NK-92 treated with Interleukin-12 subunit alpha and Interleukin-12 subunit beta, amount 100 ng/mL, for 24 hours (cell line): ENCODE measurements around the gene RAF1.
"Not testable (repeated sequence)": the region's sequence is repeated elsewhere in the genome, so short reads cannot be mapped to it uniquely, and the experiment has no call there.

Experiments
- DNase-seq: peaks from one replicate; lab custom pipeline; 2025; lab: John Stamatoyannopoulos, UW

The RAF1 gene

GRCh38 chr3:12675115-12675810, 11.3 kb upstream of the RAF1 start:
- DNase-seq: no peak

GRCh38 chr3:12673956-12674736, 10.2 kb upstream of the RAF1 start:
- not testable (repeated sequence) for DNase-seq

DNA sequence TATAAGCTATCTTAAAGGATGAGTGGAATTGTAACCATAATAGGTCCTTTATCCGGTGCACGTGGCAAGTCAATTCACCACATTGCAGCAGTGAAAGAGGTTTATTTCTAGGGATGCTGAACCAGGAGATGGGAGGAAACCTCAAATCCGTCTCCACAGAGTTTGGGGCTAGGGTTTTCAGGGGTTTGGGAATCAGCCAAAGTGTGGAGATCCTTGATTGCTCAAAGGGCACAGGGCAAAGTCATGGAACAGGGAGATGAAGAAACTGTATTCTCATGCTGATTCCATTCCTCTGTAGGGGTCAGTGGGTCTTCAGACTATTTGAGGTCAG, 7.2 kb upstream of the RAF1 start:
- no peak for DNase-seq

DNA sequence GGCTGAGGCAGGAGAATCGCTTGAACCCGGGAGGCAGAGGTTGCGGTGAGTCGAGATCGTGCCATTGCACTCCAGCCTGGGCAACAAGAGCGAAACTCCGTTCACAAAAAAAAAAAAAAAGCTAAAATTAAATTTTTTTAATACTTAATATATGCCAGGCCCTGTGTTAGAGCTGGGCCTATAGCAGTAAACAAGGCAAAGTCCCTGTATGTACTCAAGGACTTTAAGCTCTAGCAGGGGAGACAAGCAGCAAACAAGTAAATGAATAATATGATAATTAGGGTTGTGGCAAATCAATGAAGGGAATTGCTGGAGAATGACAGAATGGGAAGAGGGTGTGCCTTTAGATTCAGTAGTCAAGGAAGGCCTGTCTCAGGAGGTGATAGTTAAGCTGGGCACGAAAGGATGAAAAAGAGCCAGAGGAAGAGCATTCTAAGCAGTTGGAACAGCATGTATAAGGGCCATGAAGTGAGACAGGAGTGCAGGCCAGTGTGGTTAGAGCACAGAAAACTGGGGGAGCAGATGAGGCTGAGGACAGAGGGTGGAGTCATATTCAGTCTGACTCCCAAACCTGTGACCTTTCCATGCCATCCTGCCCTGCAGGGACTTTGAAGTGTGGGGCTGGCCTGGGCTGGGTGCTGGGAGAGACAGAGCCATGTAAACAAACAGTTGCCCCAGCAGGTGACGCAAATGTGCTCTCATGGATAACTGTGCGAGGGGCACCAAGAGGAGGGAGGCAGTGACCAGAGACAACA, 6.6 kb upstream of the RAF1 start:
- no peak for DNase-seq

- DNase-seq: peak; percentile 35
Measured at GRCh38 chr3:12663401-12663935, 449 bp downstream of the RAF1 start.

GRCh38 chr3:12662593-12663400, 1.1 kb downstream of the RAF1 start:
- no peak for DNase-seq

GRCh38 chr3:12661926-12662592, 1.9 kb downstream of the RAF1 start:
- DNase-seq: no peak

DNA sequence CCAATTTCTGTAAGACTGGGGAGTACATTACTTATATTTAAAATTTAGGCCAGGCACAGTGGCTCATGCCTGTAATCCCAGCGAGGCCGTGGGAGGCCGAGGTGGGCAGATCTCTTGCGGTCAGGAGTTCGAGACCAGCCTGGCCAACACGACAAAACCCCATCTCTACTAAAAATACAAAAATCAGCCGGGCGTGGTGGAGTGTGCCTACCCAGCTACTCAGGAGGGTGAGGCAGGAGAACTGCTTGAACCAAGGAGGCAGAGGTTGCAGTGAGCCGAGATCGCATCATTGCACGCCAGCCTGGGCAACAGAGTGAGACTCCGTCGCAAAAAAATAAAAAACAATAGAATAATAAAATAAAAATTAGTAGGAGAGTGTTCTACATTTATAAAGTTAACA, 2.5 kb downstream of the RAF1 start:
- not testable (repeated sequence) for DNase-seq

- DNase-seq: no peak
Measured at GRCh38 chr3:12660196-12660595, 3.7 kb downstream of the RAF1 start.

GRCh38 chr3:12659316-12660015, 4.5 kb downstream of the RAF1 start:
- DNase-seq: no peak

GRCh38 chr3:12658593-12659058, 5.3 kb downstream of the RAF1 start:
- no peak for DNase-seq

DNA sequence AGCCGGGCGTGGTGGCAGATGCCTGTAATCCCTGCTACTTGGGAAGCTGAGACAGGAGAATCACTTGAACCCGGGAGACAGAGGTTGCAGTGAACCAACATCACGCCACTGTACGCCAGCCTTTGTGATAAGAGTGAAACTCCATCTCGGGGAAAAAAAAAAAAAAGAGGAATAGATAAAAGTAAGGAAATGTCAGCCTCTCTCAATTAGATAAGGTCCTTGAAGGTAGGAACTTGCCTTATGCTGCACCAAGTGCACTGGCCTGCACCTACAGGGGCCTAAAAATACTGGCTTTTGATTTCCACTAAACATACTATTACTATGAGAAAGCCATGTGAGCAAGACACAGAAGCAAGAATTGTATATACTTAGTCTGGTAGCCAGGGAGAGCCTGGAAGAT, 7.1 kb downstream of the RAF1 start:
- DNase-seq: no peak

GRCh38 chr3:12656193-12656592, 7.7 kb downstream of the RAF1 start:
- no peak for DNase-seq

DNA sequence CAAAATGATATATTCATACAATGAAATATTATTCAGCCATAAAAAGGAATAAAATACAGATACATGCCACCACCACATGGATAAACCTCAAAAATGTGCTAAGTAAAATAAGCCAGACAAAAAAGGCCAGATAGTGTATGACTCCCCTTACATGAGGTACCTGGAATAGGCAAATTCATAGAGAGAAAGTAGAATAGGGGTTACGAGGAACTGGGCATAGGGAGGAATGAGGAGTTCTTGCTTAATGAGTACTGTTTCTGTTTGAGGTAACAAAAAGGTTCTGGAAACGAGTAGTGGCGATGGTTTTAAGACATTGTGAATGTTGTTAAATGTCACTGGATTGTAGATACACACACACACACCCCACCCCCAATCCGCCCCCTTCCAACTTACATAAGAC, 8.2 kb downstream of the RAF1 start:
- DNase-seq: no peak

GRCh38 chr3:12653747-12654146, 10.2 kb downstream of the RAF1 start:
- DNase-seq: no peak

DNA sequence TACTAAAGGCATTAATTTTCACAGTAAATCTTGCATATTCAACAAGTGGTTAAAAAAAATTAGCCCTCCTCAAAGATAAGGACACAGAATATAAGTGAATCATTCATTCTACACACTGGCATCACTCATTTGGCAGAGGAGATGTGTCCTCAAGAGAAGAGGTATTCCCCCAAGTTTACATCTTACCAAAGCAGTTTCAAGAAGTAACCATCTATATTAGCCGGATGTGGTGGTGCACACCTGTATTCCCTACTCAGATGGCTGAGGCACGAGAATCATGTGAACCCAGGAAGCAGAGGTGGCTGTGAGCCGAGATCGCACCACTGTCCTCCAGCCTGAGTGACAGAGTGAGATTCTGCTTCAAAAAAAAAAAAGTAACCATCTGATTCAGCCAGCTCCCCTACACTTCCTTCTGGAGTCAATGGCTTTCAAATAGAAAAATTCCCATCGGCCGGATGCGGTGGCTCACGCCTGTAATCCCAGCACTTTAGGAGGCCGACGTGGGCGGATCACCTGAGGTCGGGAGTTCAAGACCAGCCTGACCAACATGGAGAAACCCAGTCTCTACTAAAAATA, 15.4 kb downstream of the RAF1 start:
- DNase-seq: no peak

DNA sequence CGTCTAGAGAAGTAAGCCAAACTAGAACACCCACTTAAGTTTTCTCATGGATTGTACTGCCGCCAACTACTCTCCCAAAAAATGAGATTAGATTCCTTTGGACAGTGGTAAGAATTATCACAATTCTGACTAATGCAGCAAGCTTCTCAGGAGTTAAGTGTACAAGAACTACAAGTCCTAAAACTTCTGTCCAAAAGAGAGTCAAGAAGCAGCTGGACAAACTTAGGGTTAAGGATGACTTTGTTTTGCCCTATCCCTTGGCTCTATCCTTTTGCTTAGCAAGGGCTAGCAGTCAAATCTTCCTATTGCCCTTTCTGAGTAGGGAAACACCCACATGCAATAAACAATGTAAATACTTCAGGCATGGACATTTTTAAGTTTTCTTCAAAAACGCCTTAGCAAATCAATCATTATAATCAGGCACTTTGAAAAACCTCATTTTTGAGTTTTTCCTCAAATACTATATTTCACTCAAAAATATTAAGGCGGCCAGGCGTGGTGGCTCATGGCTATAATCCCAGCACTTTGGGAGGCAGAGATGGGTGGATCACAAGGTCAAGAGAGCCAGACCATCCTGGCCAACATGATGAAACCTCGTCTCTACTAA, 19.5 kb downstream of the RAF1 start:
- DNase-seq: no peak

- DNase-seq: no peak
Measured at GRCh38 chr3:12643724-12644123, 20.2 kb downstream of the RAF1 start.

DNA sequence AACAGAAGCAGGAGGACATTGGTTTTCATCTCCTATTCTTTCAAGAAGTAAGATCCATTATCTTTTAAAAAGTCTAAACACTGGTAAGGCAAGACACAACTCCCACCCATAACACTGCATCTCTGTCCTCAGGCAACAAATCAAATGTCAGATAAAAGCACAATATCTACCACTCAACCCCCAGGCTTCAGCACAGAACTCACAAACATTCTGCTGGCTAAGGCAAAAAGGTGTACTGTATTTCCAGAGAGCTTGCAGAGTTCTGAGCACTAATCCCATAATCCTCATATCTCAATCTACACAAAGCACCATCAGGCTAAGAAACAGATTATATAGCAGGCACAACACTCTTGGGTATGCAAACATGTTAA, 20.9 kb downstream of the RAF1 start:
- no peak for DNase-seq

- not testable (repeated sequence) for DNase-seq
Measured at GRCh38 chr3:12640853-12641252, 23.1 kb downstream of the RAF1 start.
